ENCODE data around the gene XYLT1. TPM values are rescaled to one million over a fixed set of nuclear protein-coding genes. Genes with fewer than 3 reads are reported as not detected.

XYLT1 gene
- polyA plus RNA-seq, 1 donor from 2014 or later = 3.3 TPM

DNA sequence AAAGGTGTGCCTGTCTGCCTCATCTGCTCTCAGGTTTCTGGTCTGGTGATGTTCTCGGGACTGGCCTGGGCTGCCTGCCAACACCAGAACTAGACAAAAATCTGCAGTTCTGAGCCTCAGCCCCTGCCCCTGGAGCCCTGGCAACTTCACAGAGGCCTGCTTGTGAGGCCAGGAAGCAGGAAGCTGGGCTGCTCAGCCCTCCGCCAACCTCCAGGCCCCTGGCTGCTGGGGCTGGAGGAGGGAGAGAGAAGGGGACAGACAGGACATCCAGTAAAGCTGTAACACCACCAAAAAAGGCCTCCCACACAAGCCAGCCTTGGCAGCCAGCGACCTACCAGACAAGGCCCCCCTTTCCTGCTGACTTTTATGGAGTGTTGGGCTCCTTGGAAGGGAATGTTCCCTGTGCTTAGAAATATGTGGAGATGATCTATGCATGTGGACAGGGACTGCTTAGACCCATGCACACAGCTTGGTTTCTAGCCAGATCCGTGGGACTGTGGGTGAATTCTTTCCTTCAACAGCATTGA lies 157.6 kb downstream of the XYLT1 start:
- Histone ChIP-seq H3K9me3 (ENCODE audit: low read length) (no peaks in the 10 kb centered on the region), H3K4me2 (ENCODE audit: low read length) (no peak overlapping the region), H3K27me3 (ENCODE audit: insufficient read depth, low read depth, low read length) (no peaks in the 10 kb centered on the region), H4K20me1 (ENCODE audit: insufficient read depth) (no peaks in the 10 kb centered on the region), H3K36me3 (ENCODE audit: insufficient read depth, low read length) (no peaks in the 10 kb centered on the region), H3K9me2 (ENCODE audit: insufficient read depth, low read length) (no peaks in the 10 kb centered on the region), H3K79me2 (replicated peaks; ENCODE audit: insufficient read depth, low read length) (no peaks in the 10 kb centered on the region), H3K9ac (ENCODE audit: low read length) (no peak overlapping the region), H3F3A (ENCODE audit: insufficient read depth, low read length, poor library complexity, severe bottlenecking) (no peaks in the 10 kb centered on the region), H3K27ac (ENCODE audit: low read length) (no peak overlapping the region), H2AFZ (ENCODE audit: low read depth, low read length) (no peak overlapping the region), H3K4me3 (ENCODE audit: low read length) (no peak overlapping the region)
- TF ChIP-seq POLR2AphosphoS5 (IDR thresholded peaks at IDR 0.05) = no peak
- TF ChIP-seq EZH2 (IDR thresholded peaks at IDR 0.05; ENCODE audit: borderline replicate concordance, insufficient read depth, low read length, poor library complexity, severe bottlenecking) = no peak
- TF ChIP-seq SMC3 (conservative IDR thresholded peaks at IDR 0.05; ENCODE audit: poor library complexity) = no peak
- TF ChIP-seq EP300 (conservative IDR thresholded peaks at IDR 0.05; ENCODE audit: poor library complexity, severe bottlenecking) = no peak

DNA sequence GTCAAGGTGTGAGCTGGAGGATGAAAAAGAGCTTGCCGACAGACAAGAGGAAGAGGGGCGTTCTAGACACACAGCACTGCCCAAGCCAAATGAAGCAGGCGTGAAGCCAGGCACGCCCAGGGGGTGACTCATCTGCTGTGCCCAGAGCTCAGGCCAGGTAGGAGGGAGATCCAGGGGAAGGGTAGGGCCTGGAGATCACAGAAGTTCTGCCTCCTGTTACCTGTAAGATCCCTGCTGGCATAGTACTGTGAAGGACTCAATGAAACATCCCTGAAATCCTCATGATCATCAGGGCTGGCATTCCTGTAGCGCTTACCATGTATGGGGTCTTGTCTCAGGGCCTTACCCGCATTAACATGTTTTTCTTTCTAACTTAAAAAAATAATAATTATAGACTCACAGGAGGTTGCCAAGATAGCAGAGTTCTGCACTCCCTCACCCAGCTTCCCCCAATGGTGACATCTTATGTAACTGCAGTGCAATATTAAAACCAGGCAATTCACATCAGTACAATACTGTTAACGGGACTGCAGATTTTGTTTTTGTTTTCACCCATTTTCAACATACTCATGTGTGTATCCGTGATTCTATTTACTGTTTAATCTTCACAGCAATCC lies 158.6 kb downstream of the XYLT1 start:
- Histone ChIP-seq H3K27ac (ENCODE audit: low read length) (no peak overlapping the region), H3K4me3 (ENCODE audit: low read length) (no peak overlapping the region), H3K27me3 (ENCODE audit: insufficient read depth, low read depth, low read length) (no peaks in the 10 kb centered on the region), H3K79me2 (replicated peaks; ENCODE audit: insufficient read depth, low read length) (no peaks in the 10 kb centered on the region), H2AFZ (ENCODE audit: low read depth, low read length) (no peak overlapping the region), H3K4me2 (ENCODE audit: low read length) (no peak overlapping the region), H3K9me2 (ENCODE audit: insufficient read depth, low read length) (no peaks in the 10 kb centered on the region), H3K36me3 (ENCODE audit: insufficient read depth, low read length) (no peaks in the 10 kb centered on the region), H4K20me1 (ENCODE audit: insufficient read depth) (no peaks in the 10 kb centered on the region), H3K9me3 (ENCODE audit: low read length) (no peaks in the 10 kb centered on the region), H3F3A (ENCODE audit: insufficient read depth, low read length, poor library complexity, severe bottlenecking) (no peaks in the 10 kb centered on the region), H3K9ac (ENCODE audit: low read length) (no peak overlapping the region)
- no peak for TF ChIP-seq REST (IDR thresholded peaks at IDR 0.05; ENCODE audit: borderline replicate concordance)
- TF ChIP-seq, protein P1, sequence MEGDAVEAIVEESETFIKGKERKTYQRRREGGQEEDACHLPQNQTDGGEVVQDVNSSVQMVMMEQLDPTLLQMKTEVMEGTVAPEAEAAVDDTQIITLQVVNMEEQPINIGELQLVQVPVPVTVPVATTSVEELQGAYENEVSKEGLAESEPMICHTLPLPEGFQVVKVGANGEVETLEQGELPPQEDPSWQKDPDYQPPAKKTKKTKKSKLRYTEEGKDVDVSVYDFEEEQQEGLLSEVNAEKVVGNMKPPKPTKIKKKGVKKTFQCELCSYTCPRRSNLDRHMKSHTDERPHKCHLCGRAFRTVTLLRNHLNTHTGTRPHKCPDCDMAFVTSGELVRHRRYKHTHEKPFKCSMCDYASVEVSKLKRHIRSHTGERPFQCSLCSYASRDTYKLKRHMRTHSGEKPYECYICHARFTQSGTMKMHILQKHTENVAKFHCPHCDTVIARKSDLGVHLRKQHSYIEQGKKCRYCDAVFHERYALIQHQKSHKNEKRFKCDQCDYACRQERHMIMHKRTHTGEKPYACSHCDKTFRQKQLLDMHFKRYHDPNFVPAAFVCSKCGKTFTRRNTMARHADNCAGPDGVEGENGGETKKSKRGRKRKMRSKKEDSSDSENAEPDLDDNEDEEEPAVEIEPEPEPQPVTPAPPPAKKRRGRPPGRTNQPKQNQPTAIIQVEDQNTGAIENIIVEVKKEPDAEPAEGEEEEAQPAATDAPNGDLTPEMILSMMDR (IDR thresholded peaks at IDR 0.05; ENCODE audit: poor library complexity, severe bottlenecking) = no peak
- TF ChIP-seq POLR2AphosphoS5 (IDR thresholded peaks at IDR 0.05) = no peak
- no peak for TF ChIP-seq EP300 (conservative IDR thresholded peaks at IDR 0.05; ENCODE audit: poor library complexity, severe bottlenecking)
- no peak for TF ChIP-seq SMC3 (conservative IDR thresholded peaks at IDR 0.05; ENCODE audit: poor library complexity)
- no peak for TF ChIP-seq RAD21 (conservative IDR thresholded peaks at IDR 0.05)
- TF ChIP-seq TAF1 (IDR thresholded peaks at IDR 0.05; ENCODE audit: low read depth) = no peak
- TF ChIP-seq EZH2 (IDR thresholded peaks at IDR 0.05; ENCODE audit: borderline replicate concordance, insufficient read depth, low read length, poor library complexity, severe bottlenecking) = no peak
- no peak for TF ChIP-seq MXI1 (conservative IDR thresholded peaks at IDR 0.05; ENCODE audit: poor library complexity, severe bottlenecking)
